ENCODE measurements around the gene SPRED3.

SPRED3 gene

GRCh38 chr19:38377052-38377451 lies 11.4 kb upstream of the SPRED3 start:
- TF ChIP-seq TAF1 (IDR thresholded peaks at IDR 0.05; ENCODE audit: borderline replicate concordance, insufficient read depth, low read length) (no peak), SIN3A (IDR thresholded peaks at IDR 0.05; ENCODE audit: borderline replicate concordance, insufficient read depth, low read length) (no peak), POLR2AphosphoS5 (IDR thresholded peaks at IDR 0.05; ENCODE audit: low read depth, low read length) (no peak), FOXP2 (optimal IDR thresholded peaks at IDR 0.05; ENCODE audit: borderline replicate concordance, extremely low read depth, extremely low read length, insufficient read depth) (no peak)
- TF ChIP-seq, protein P1, sequence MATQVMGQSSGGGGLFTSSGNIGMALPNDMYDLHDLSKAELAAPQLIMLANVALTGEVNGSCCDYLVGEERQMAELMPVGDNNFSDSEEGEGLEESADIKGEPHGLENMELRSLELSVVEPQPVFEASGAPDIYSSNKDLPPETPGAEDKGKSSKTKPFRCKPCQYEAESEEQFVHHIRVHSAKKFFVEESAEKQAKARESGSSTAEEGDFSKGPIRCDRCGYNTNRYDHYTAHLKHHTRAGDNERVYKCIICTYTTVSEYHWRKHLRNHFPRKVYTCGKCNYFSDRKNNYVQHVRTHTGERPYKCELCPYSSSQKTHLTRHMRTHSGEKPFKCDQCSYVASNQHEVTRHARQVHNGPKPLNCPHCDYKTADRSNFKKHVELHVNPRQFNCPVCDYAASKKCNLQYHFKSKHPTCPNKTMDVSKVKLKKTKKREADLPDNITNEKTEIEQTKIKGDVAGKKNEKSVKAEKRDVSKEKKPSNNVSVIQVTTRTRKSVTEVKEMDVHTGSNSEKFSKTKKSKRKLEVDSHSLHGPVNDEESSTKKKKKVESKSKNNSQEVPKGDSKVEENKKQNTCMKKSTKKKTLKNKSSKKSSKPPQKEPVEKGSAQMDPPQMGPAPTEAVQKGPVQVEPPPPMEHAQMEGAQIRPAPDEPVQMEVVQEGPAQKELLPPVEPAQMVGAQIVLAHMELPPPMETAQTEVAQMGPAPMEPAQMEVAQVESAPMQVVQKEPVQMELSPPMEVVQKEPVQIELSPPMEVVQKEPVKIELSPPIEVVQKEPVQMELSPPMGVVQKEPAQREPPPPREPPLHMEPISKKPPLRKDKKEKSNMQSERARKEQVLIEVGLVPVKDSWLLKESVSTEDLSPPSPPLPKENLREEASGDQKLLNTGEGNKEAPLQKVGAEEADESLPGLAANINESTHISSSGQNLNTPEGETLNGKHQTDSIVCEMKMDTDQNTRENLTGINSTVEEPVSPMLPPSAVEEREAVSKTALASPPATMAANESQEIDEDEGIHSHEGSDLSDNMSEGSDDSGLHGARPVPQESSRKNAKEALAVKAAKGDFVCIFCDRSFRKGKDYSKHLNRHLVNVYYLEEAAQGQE (IDR thresholded peaks at IDR 0.05; ENCODE audit: insufficient read depth in 1 of 2, low read depth in 2 of 2, low read length in 2 of 2), result no peak

DNA sequence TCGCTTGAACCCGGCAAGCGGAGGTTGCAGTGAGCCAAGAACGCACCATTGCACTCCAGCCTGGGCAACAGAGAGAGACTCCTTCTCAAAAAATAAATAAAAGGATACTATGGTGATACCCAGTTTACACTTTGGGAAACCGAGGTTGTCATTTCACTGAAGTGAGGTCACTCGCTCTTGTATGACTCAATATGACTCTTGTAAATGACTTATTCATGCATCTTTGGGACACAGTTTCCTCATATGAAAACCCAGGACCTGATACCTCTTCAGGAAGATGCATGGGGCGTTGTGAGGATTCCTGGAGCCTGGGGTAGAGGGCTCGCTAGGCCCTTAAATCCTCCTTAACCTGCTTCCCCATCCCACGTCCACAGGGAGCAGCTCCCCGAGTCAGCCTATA lies 9.6 kb upstream of the SPRED3 start:
- TF ChIP-seq TAF1 (IDR thresholded peaks at IDR 0.05; ENCODE audit: borderline replicate concordance, insufficient read depth, low read length) (no peak), POLR2AphosphoS5 (IDR thresholded peaks at IDR 0.05; ENCODE audit: low read depth, low read length) (no peak), FOXP2 (optimal IDR thresholded peaks at IDR 0.05; ENCODE audit: borderline replicate concordance, extremely low read depth, extremely low read length, insufficient read depth) (no peak), SIN3A (IDR thresholded peaks at IDR 0.05; ENCODE audit: borderline replicate concordance, insufficient read depth, low read length) (no peak)
- TF ChIP-seq, protein P1 (IDR thresholded peaks at IDR 0.05; ENCODE audit: insufficient read depth in 1 of 2, low read depth in 2 of 2, low read length in 2 of 2), result no peak

DNA sequence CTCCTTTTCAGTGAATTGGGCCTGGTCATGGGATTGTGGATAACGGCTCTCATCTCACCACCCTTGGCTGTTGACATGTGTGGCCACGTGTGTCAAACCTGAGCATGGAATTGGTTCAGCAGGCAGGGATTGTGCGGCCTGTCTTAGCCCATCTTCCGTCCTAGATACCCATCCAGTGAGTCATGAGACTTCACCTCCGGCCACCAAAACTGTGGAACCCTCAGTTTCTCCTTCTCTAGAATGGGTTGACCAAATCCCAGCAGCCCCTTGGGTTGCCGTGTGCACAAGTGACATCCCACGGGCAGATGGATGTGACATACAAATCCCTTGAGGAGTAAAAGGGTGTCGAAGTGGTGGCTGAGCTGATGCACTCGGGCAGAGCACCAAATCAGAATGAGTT lies 7.4 kb upstream of the SPRED3 start:
- TF ChIP-seq SIN3A (IDR thresholded peaks at IDR 0.05; ENCODE audit: borderline replicate concordance, insufficient read depth, low read length) (no peak), POLR2AphosphoS5 (IDR thresholded peaks at IDR 0.05; ENCODE audit: low read depth, low read length) (no peak), FOXP2 (optimal IDR thresholded peaks at IDR 0.05; ENCODE audit: borderline replicate concordance, extremely low read depth, extremely low read length, insufficient read depth) (no peak), TAF1 (IDR thresholded peaks at IDR 0.05; ENCODE audit: borderline replicate concordance, insufficient read depth, low read length) (no peak)
- TF ChIP-seq, protein P1 (IDR thresholded peaks at IDR 0.05; ENCODE audit: insufficient read depth in 1 of 2, low read depth in 2 of 2, low read length in 2 of 2), result no peak

DNA sequence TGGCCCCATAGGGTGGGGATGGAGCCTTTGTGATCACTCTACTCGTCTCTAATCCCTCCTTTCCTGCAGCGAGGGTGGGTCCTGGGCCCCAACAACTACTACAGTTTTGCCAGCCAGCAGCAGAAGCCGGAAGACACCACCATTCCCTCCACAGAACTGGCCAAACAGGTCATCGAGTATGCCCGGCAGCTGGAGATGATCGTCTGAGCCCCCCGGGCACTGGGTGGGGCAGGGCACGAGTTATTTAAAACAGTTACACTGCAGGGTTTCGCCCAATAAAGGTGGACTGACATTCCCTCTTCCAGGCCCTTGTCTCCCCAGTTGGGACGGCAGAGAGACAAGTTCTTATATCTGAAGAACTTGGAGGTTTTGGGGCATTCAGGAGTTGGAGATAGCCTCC lies 5.3 kb upstream of the SPRED3 start:
- TF ChIP-seq FOXP2 (optimal IDR thresholded peaks at IDR 0.05; ENCODE audit: borderline replicate concordance, extremely low read depth, extremely low read length, insufficient read depth) (no peak), TAF1 (IDR thresholded peaks at IDR 0.05; ENCODE audit: borderline replicate concordance, insufficient read depth, low read length) (no peak), SIN3A (IDR thresholded peaks at IDR 0.05; ENCODE audit: borderline replicate concordance, insufficient read depth, low read length) (no peak), POLR2AphosphoS5 (IDR thresholded peaks at IDR 0.05; ENCODE audit: low read depth, low read length) (no peak)
- TF ChIP-seq, protein P1 (IDR thresholded peaks at IDR 0.05; ENCODE audit: insufficient read depth in 1 of 2, low read depth in 2 of 2, low read length in 2 of 2), result no peak

DNA sequence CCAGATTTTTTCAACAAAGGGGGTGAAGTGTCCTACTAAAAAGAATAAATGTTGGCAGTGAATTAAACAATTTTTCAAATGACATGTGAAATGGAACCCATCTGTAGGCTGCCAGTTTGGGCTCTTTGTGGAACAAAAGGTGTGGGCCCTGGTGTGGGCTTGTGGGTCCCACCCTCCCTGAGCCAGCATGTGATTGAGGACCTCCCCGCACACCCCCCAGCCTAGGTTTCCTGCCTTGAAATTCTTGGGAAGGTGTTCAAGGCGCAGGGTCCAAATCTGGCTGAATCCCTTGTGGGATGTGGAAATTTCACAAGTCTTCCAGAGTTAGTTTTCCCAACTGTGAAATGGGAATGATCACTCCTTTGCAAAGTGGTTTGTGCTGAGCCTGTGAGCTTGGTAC lies 4.8 kb upstream of the SPRED3 start:
- no peak for TF ChIP-seq FOXP2 (optimal IDR thresholded peaks at IDR 0.05; ENCODE audit: borderline replicate concordance, extremely low read depth, extremely low read length, insufficient read depth)
- TF ChIP-seq, protein P1 (IDR thresholded peaks at IDR 0.05; ENCODE audit: insufficient read depth in 1 of 2, low read depth in 2 of 2, low read length in 2 of 2), result no peak
